WTC11 (cell line): ENCODE data around the gene ICAM3. TPM values are rescaled to one million over a fixed set of nuclear protein-coding genes. Genes with fewer than 3 reads are reported as not detected.
A peak's percentile ranks its signal among the peaks of the same experiment; 100 is the strongest.

Experiments used
- ATAC-seq: fragments of 200-7000 bp; cut with Tn5 transposase; 2 replicates; pipeline ENCODE4 v1.10.0; 2021; ENCODE audit warnings: mild to moderate bottlenecking, moderate library complexity
- CTCF ChIA-PET: fragments of 300-600 bp; sonication (Branson Sonifier 250); formaldehyde crosslinking; loops from one replicate; lab custom pipeline; 2021; ENCODE audit warnings: antibody characterized with exemption; lab: Charles Lee
- POLR2A ChIA-PET: fragments of 350-600 bp; sonication (Branson Sonifier 250); formaldehyde crosslinking; loops from one replicate; lab custom pipeline; 2021; ENCODE audit warnings: antibody characterized with exemption; lab: Charles Lee
- DNase-seq: peaks from one replicate; pipeline ENCODE4 v3.0.0; 2021; ENCODE audit warnings: low spot score
- H3K27ac Mint-ChIP-seq: 2 replicates; pipeline ENCODE4 v1.8.0; 2021; ENCODE audit warnings: mixed read lengths
- H3K27me3 Mint-ChIP-seq: 2 replicates; pipeline ENCODE4 v1.8.0; 2021; ENCODE audit warnings: low read depth, mild to moderate bottlenecking, moderate library complexity, mixed read lengths
- H3K36me3 Mint-ChIP-seq: 2 replicates; pipeline ENCODE4 v1.8.0; 2021; ENCODE audit warnings: mixed read lengths
- H3K4me1 Mint-ChIP-seq: 2 replicates; pipeline ENCODE4 v1.8.0; 2022; ENCODE audit warnings: mixed read lengths
- H3K4me3 Mint-ChIP-seq: 2 replicates; pipeline ENCODE4 v1.8.0; 2021; ENCODE audit warnings: mild to moderate bottlenecking, moderate library complexity, mixed read lengths
- H3K9me3 Mint-ChIP-seq: 2 replicates; pipeline ENCODE4 v1.8.0; 2021; ENCODE audit warnings: mixed read lengths
- GABPB1 ChIP-seq: sonication (generic); formaldehyde crosslinking; IDR thresholded peaks from 2 replicates; pipeline ENCODE4 v1.8.1; 2023; ENCODE audit warnings: mild to moderate bottlenecking, missing genetic modification reagents
- OVOL2 ChIP-seq: fragments of 250-450 bp; sonication (Bioruptor Pico); IDR thresholded peaks from 2 replicates; pipeline ENCODE4 v1.9.0; 2021; ENCODE audit warnings: mild to moderate bottlenecking, borderline replicate concordance
- PRRX2 ChIP-seq: fragments of 250-450 bp; sonication (Bioruptor Pico); IDR thresholded peaks from 2 replicates; pipeline ENCODE4 v1.8.0; 2021; ENCODE audit warnings: mild to moderate bottlenecking
- RELA ChIP-seq: sonication (generic); formaldehyde crosslinking; IDR thresholded peaks from 2 replicates; pipeline ENCODE4 v1.8.1; 2022; ENCODE audit warnings: missing genetic modification reagents, mild to moderate bottlenecking, borderline replicate concordance
- TCF7 ChIP-seq: sonication (generic); formaldehyde crosslinking; IDR thresholded peaks from 2 replicates; pipeline ENCODE4 v1.8.0; 2022; ENCODE audit warnings: mild to moderate bottlenecking, low read depth, missing genetic modification reagents, moderate library complexity
- TEAD4 ChIP-seq: sonication (generic); formaldehyde crosslinking; IDR thresholded peaks from 2 replicates; pipeline ENCODE4 v1.8.0; 2022; ENCODE audit warnings: mild to moderate bottlenecking, missing genetic modification reagents
- ZNF219 ChIP-seq: sonication (generic); formaldehyde crosslinking; IDR thresholded peaks from 2 replicates; pipeline ENCODE4 v1.8.0; 2023; ENCODE audit warnings: missing genetic modification reagents, mild to moderate bottlenecking, borderline replicate concordance
- ZNF416 ChIP-seq: fragments of 250-450 bp; sonication (Bioruptor Pico); IDR thresholded peaks from 2 replicates; pipeline ENCODE4 v1.9.0; 2021; ENCODE audit warnings: mild to moderate bottlenecking, inconsistent platforms
- total RNA-seq: library from RNA; stranded (reverse); gene quantifications from 3 replicates; pipeline ENCODE4 v1.2.3, GENCODE V29; 2021
- TF ChIP-seq, protein P1 (sequence below): sonication (generic); formaldehyde crosslinking; IDR thresholded peaks from 2 replicates; pipeline ENCODE4 v1.8.1; 2022; ENCODE audit warnings: mild to moderate bottlenecking, missing genetic modification reagents, moderate library complexity, borderline replicate concordance
- TF ChIP-seq, protein P2 (sequence below): fragments of 250-450 bp; sonication (Bioruptor Pico); IDR thresholded peaks from 2 replicates; pipeline ENCODE4 v1.9.0; 2021; ENCODE audit warnings: mild to moderate bottlenecking, borderline replicate concordance
- TF ChIP-seq, protein P3 (sequence below): sonication (generic); formaldehyde crosslinking; IDR thresholded peaks from 2 replicates; pipeline ENCODE4 v1.8.1; 2022; ENCODE audit warnings: low read depth, mild to moderate bottlenecking, moderate library complexity, missing genetic modification reagents, borderline replicate concordance
- TF ChIP-seq, protein P4 (sequence below): fragments of 250-450 bp; sonication (Bioruptor Pico); IDR thresholded peaks from 2 replicates; pipeline ENCODE4 v1.9.0; 2021; ENCODE audit warnings: mild to moderate bottlenecking
- TF ChIP-seq, protein P5 (sequence below): sonication (generic); formaldehyde crosslinking; IDR thresholded peaks from 2 replicates; pipeline ENCODE4 v1.8.0; 2022; ENCODE audit warnings: mild to moderate bottlenecking, missing genetic modification reagents

The ICAM3 gene
- total RNA-seq, 1 experiment from 2014 or later: 18.7 TPM

DNA sequence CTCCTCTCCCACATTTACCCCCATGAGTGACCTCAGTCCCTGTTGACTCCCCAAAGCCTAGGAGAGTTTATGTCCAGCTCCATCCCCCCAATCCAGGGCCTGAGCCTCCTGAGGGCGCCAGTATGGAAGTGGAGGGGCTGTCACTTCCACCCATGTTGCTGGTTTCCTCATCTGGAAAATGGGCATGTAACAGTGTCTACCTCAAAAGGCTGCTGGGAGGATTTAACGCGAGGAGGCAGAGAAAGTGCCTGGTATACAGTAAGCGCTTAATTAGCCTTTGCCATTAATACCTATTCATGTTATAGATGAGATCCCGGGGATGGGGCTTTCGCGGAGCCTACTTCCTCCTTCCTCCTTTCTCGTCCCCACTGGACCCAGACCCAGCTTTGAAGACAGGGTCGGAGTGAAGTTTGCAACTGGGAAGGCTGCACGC, 40.5 kb upstream of the ICAM3 start:
- POLR2A ChIA-PET: interaction anchor here (0.6 to 1.9 kb wide), 12 partner anchors 9 to 393 kb away, joined by 3 to 11 read pairs (median 4); partner anchors contain the start of genes CDC37, ICAM1 and ICAM5
- ATAC-seq: no peak

More for the DNA sequence above, 40.5 kb upstream of the ICAM3 start:
- peaks cover 9% of the 10 kb centered on the region for H3K4me1 Mint-ChIP-seq
- TF ChIP-seq GABPB1 (CRISPR knock-in tag) (no peak), TEAD4 (no peak), TCF7 (CRISPR knock-in tag) (no peak), PRRX2 (CRISPR knock-in tag) (no peak), ZNF219 (CRISPR knock-in tag) (no peak), ZNF416 (CRISPR knock-in tag) (no peak), OVOL2 (no peak), RELA (CRISPR knock-in tag) (no peak)
- TF ChIP-seq, protein P1, sequence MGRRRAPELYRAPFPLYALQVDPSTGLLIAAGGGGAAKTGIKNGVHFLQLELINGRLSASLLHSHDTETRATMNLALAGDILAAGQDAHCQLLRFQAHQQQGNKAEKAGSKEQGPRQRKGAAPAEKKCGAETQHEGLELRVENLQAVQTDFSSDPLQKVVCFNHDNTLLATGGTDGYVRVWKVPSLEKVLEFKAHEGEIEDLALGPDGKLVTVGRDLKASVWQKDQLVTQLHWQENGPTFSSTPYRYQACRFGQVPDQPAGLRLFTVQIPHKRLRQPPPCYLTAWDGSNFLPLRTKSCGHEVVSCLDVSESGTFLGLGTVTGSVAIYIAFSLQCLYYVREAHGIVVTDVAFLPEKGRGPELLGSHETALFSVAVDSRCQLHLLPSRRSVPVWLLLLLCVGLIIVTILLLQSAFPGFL (CRISPR knock-in tag): no peak
- TF ChIP-seq, protein P2, sequence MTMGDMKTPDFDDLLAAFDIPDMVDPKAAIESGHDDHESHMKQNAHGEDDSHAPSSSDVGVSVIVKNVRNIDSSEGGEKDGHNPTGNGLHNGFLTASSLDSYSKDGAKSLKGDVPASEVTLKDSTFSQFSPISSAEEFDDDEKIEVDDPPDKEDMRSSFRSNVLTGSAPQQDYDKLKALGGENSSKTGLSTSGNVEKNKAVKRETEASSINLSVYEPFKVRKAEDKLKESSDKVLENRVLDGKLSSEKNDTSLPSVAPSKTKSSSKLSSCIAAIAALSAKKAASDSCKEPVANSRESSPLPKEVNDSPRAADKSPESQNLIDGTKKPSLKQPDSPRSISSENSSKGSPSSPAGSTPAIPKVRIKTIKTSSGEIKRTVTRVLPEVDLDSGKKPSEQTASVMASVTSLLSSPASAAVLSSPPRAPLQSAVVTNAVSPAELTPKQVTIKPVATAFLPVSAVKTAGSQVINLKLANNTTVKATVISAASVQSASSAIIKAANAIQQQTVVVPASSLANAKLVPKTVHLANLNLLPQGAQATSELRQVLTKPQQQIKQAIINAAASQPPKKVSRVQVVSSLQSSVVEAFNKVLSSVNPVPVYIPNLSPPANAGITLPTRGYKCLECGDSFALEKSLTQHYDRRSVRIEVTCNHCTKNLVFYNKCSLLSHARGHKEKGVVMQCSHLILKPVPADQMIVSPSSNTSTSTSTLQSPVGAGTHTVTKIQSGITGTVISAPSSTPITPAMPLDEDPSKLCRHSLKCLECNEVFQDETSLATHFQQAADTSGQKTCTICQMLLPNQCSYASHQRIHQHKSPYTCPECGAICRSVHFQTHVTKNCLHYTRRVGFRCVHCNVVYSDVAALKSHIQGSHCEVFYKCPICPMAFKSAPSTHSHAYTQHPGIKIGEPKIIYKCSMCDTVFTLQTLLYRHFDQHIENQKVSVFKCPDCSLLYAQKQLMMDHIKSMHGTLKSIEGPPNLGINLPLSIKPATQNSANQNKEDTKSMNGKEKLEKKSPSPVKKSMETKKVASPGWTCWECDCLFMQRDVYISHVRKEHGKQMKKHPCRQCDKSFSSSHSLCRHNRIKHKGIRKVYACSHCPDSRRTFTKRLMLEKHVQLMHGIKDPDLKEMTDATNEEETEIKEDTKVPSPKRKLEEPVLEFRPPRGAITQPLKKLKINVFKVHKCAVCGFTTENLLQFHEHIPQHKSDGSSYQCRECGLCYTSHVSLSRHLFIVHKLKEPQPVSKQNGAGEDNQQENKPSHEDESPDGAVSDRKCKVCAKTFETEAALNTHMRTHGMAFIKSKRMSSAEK (CRISPR knock-in tag): no peak
- TF ChIP-seq, protein P3, sequence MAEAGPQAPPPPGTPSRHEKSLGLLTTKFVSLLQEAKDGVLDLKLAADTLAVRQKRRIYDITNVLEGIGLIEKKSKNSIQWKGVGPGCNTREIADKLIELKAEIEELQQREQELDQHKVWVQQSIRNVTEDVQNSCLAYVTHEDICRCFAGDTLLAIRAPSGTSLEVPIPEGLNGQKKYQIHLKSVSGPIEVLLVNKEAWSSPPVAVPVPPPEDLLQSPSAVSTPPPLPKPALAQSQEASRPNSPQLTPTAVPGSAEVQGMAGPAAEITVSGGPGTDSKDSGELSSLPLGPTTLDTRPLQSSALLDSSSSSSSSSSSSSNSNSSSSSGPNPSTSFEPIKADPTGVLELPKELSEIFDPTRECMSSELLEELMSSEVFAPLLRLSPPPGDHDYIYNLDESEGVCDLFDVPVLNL (CRISPR knock-in tag): no peak
- TF ChIP-seq, protein P4, sequence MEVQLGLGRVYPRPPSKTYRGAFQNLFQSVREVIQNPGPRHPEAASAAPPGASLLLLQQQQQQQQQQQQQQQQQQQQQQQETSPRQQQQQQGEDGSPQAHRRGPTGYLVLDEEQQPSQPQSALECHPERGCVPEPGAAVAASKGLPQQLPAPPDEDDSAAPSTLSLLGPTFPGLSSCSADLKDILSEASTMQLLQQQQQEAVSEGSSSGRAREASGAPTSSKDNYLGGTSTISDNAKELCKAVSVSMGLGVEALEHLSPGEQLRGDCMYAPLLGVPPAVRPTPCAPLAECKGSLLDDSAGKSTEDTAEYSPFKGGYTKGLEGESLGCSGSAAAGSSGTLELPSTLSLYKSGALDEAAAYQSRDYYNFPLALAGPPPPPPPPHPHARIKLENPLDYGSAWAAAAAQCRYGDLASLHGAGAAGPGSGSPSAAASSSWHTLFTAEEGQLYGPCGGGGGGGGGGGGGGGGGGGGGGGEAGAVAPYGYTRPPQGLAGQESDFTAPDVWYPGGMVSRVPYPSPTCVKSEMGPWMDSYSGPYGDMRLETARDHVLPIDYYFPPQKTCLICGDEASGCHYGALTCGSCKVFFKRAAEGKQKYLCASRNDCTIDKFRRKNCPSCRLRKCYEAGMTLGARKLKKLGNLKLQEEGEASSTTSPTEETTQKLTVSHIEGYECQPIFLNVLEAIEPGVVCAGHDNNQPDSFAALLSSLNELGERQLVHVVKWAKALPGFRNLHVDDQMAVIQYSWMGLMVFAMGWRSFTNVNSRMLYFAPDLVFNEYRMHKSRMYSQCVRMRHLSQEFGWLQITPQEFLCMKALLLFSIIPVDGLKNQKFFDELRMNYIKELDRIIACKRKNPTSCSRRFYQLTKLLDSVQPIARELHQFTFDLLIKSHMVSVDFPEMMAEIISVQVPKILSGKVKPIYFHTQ (CRISPR knock-in tag): no peak
- TF ChIP-seq, protein P5, sequence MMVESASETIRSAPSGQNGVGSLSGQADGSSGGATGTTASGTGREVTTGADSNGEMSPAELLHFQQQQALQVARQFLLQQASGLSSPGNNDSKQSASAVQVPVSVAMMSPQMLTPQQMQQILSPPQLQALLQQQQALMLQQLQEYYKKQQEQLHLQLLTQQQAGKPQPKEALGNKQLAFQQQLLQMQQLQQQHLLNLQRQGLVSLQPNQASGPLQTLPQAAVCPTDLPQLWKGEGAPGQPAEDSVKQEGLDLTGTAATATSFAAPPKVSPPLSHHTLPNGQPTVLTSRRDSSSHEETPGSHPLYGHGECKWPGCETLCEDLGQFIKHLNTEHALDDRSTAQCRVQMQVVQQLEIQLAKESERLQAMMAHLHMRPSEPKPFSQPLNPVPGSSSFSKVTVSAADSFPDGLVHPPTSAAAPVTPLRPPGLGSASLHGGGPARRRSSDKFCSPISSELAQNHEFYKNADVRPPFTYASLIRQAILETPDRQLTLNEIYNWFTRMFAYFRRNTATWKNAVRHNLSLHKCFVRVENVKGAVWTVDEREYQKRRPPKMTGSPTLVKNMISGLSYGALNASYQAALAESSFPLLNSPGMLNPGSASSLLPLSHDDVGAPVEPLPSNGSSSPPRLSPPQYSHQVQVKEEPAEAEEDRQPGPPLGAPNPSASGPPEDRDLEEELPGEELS (CRISPR knock-in tag): no peak
- TF ChIP-seq, all 79 proteins: peak for 0
- Mint-ChIP-seq H3K9me3 (no peaks in the 10 kb centered on the region), H3K27me3 (peaks cover 3% of the 10 kb centered on the region; the same call in 1 of the 2 replicates), H3K27ac (peak overlapping the region; percentile 97; the same call in 1 of the 2 replicates), H3K4me3 (peak overlapping the region; percentile 88), H3K36me3 (peaks cover 11% of the 10 kb centered on the region)
- DNase-seq: no peak
- CTCF ChIA-PET: interaction anchor here (0.6 to 4.4 kb wide), 19 partner anchors 9 to 130 kb away, joined by 3 to 55 read pairs (median 4); partner anchors contain the start of genes CDC37, ICAM1, ICAM4 and ICAM5
